IMR-90 (cell line): ENCODE data around the gene F3. TPM values are rescaled to one million over a fixed set of nuclear protein-coding genes. Genes with fewer than 3 reads are reported as not detected.
A peak's percentile ranks its signal among the peaks of the same experiment; 100 is the strongest.

Experiments used
- CEBPB ChIP-seq: IDR thresholded peaks from 2 replicates; pipeline ENCODE4 v1.6.1; 2012; ENCODE audit warnings: low read depth, low read length, improper control_type of control experiment
- MXI1 ChIP-seq: IDR thresholded peaks from 2 replicates; pipeline ENCODE4 v1.6.1; 2012; ENCODE audit warnings: low read depth, mild to moderate bottlenecking, low read length, moderate library complexity, borderline replicate concordance
- NFE2L2 ChIP-seq: fragments of 150-350 bp; IDR thresholded peaks from 2 replicates; pipeline ENCODE4 v1.6.1; 2016; ENCODE audit warnings: low read depth, mild to moderate bottlenecking, low read length
- SMC3 ChIP-seq: fragments of 150-350 bp; IDR thresholded peaks from 2 replicates; pipeline ENCODE4 v1.6.1; 2016; ENCODE audit warnings: low read depth, mild to moderate bottlenecking, antibody characterized with exemption, low read length, moderate library complexity
- polyA plus RNA-seq, 3 experiments: library from polyadenylated mRNA; depleted of rRNA; stranded (reverse); fragments of >200 nt; gene quantifications; 2 replicates each; pipeline ENCODE4 v1.2.3, GENCODE V29; 2012; ENCODE audit warnings: low replicate concordance in 1 of 3
- total RNA-seq: library from RNA; depleted of rRNA; stranded (reverse); fragments of >200 nt; gene quantifications from 2 replicates; pipeline ENCODE4 v1.2.3, GENCODE V29; 2012
- TF ChIP-seq, protein P1 (sequence below): fragments of 150-350 bp; IDR thresholded peaks from 2 replicates; pipeline ENCODE4 v1.6.1; 2017; ENCODE audit warnings: mild to moderate bottlenecking, antibody characterized with exemption, low read length, low read depth

F3 gene
- total and polyA plus RNA-seq, 2 of the 4 experiments (the other 2 are of a cell fraction): 75.6 to 126 TPM

DNA sequence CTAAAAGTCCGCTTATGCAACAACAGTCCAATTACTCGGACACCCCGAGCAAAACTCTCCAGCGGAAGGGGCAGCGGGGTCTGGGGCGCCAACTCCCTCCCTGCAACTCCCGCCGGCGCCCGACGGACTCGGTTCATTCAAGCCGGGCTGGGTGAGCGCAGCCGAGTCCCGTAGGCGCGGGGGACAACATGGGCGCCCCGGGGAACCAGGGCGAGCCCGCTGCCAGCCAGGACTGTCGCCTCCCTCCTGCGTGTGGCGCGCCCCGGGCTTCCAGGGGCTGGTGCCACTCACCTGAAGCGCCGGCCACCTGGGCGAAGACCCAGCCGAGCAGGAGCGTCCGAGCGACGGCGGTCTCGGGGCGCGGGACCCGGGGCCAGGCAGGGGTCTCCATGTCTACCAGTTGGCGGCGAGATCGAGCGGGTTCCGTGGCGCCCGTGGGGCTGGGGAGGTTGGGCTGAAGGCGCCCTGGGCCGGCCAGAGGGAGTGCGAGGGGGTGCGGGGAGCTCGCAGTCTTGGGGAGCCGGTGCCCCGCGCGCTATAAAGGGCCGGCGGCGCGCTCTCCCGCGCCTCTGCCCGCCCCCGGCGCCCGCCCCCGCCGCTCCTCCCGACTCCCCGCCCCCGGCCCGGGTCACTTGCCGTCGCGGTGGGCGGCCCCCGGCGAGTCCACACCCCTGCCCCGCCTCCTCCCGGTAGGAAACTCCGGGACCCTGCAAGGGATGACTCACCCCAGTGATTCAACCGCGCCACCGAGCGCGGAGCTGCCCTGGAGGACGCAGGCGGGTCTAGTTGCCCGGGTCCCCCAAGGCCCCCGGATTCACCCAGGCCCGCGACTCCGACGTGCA, at the start of gene F3 (continued):
- TF ChIP-seq CEBPB: peak; percentile 33; the same call in 1 of the 2 replicates
- TF ChIP-seq SMC3: peak; percentile 27
- TF ChIP-seq NFE2L2: no peak
- TF ChIP-seq, protein P1, sequence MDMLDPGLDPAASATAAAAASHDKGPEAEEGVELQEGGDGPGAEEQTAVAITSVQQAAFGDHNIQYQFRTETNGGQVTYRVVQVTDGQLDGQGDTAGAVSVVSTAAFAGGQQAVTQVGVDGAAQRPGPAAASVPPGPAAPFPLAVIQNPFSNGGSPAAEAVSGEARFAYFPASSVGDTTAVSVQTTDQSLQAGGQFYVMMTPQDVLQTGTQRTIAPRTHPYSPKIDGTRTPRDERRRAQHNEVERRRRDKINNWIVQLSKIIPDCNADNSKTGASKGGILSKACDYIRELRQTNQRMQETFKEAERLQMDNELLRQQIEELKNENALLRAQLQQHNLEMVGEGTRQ: no peak
- peak; percentile 4; the same call in 1 of the 2 replicates for TF ChIP-seq MXI1
